Astrocyte of the spinal cord (primary cell): ENCODE data around the gene KLF11.

Experiments
- DNase-seq: peaks from one replicate; pipeline ENCODE4 v3.0.0; 2011; ENCODE audit warnings: low read depth, low spot score
- H3K4me3 ChIP-seq: 2 replicates; pipeline ENCODE4 v1.5.1; 2011; ENCODE audit warnings: low read depth, mild to moderate bottlenecking, low read length, moderate library complexity
- in situ Hi-C: cut with HindIII; loops from 2 replicates; pipeline ENCODE4 v1.10.0; 2017; ENCODE audit warnings: low sequenced_read_pairs
- TF ChIP-seq, protein P1 (sequence below): IDR thresholded peaks from 2 replicates; pipeline ENCODE4 v1.5.1; 2012; ENCODE audit warnings: low read depth, mild to moderate bottlenecking, low read length, inconsistent platforms

KLF11 gene

DNA sequence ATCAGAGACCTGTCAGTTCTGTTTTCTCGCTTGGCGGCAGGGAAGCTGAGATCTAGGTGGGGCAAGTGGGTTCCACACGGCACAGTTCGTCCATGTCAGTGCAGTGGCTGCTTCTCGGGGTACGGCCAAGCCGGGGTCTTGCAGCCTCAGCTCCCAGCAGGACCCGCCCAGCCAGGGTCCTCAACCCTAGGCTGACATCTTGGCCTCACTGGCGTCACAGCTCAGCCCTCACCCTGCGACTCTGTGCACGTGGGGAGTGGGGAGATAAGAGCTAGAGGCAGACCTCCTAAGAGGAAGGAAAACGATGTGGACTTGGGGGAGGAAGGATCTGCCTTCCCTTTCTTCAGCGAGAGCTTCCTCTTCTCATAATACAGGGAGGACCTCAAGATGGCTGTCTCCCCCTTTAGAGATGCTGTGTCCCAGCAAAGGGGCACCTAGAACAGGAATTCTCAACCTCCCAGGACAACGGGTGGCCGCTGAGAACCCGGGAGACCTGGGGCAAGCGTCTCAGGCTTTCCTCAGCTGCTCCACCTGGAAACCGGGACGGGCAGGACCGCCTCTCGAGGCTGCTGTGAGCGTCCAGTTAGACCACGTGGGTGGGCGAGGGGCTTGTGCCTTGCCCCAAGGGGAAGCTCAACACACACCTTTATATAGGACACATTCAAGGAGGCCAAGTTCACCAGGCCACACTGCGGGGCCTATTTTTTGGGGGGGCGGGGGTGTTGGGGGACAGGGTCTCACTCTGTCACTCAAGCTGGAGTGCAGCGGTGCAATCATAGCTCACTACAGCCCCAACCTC lies 23.5 kb upstream of the KLF11 start:
- no peak overlapping the region for H3K4me3 ChIP-seq
- in situ Hi-C loops, result no loop called here
- DNase-seq, result no peak
- TF ChIP-seq, protein P1, sequence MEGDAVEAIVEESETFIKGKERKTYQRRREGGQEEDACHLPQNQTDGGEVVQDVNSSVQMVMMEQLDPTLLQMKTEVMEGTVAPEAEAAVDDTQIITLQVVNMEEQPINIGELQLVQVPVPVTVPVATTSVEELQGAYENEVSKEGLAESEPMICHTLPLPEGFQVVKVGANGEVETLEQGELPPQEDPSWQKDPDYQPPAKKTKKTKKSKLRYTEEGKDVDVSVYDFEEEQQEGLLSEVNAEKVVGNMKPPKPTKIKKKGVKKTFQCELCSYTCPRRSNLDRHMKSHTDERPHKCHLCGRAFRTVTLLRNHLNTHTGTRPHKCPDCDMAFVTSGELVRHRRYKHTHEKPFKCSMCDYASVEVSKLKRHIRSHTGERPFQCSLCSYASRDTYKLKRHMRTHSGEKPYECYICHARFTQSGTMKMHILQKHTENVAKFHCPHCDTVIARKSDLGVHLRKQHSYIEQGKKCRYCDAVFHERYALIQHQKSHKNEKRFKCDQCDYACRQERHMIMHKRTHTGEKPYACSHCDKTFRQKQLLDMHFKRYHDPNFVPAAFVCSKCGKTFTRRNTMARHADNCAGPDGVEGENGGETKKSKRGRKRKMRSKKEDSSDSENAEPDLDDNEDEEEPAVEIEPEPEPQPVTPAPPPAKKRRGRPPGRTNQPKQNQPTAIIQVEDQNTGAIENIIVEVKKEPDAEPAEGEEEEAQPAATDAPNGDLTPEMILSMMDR, result no peak

DNA sequence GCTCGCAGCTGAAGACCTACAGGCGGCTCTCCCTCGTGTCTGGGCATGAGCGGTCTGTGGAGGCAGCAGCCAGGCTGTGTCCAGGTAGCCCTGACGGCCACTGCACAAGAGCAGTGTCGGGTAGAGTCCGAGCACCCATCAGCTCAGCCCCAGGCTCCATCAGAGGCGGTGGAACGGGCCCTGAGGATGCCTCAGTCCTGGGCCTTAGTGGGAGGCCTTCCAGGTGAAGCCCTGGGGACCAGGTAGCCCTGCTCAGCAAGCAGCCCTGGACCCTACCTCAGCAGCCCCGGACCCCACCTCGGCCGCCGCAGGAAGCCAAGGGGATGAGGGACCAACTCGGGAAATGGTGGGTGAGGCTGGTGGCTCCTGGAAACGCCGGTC lies 21.3 kb upstream of the KLF11 start:
- TF ChIP-seq, protein P1, result no peak
- in situ Hi-C loops, result no loop called here
- no peak for DNase-seq
- no peak overlapping the region for H3K4me3 ChIP-seq

DNA sequence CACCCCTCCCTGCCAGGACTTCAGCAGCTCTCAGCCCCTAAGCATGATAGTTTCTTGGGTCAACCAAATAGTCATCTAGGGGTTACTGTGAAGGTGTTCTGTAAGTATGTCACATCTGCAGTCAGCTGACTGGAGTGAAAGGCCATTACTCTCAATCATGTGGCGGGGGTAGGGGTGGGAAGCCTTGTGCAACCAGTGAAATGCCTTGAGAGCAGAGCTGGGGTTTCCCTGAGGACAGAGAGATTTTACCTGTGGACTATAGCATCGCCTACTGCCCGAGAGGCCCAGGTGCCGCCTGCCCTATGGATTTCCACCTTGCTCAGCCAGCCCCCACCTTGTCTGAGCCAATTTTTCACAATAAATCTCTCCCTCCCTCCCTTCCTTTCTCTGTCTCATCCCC lies 20.9 kb upstream of the KLF11 start:
- no peak overlapping the region for H3K4me3 ChIP-seq
- no peak for DNase-seq
- TF ChIP-seq, protein P1, result no peak
- in situ Hi-C loops, result no loop called here

DNA sequence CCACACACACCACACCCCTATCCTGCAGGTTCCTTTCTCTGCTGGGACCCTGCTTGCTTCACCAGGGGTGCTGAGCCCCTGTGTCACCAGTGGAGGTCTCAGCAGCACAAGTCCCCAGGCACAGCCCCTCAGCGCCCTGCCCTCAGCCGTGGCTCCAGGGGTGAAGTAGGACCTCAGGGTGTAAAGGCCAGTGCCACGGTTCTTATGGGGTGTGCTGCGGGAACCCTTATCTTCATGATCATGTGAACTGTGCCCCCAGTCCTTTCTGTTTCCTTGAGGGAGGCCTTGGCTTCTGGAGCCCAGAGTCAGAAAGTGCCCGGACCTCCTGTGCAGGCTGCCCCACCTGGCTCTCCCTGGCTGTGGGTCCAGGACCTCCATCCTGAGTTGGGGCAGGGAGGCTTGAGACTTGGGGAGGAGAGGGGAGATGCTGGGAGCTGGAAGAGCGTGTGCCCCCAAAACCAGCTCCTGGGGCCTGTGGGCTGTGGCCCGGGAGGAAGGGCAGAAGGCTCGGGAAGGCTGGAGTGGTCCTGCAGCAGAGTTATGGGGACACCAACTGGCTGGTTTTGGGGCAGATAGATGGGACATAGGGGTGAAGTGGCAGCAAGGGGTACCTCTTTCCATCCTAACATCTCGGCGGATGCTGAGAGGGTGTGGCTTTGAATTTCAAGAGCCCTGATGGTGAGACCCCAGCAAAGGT lies 20.2 kb upstream of the KLF11 start:
- no peak overlapping the region for H3K4me3 ChIP-seq
- TF ChIP-seq, protein P1, result peak; percentile 10
- in situ Hi-C loops, result no loop called here
- no peak for DNase-seq

DNA sequence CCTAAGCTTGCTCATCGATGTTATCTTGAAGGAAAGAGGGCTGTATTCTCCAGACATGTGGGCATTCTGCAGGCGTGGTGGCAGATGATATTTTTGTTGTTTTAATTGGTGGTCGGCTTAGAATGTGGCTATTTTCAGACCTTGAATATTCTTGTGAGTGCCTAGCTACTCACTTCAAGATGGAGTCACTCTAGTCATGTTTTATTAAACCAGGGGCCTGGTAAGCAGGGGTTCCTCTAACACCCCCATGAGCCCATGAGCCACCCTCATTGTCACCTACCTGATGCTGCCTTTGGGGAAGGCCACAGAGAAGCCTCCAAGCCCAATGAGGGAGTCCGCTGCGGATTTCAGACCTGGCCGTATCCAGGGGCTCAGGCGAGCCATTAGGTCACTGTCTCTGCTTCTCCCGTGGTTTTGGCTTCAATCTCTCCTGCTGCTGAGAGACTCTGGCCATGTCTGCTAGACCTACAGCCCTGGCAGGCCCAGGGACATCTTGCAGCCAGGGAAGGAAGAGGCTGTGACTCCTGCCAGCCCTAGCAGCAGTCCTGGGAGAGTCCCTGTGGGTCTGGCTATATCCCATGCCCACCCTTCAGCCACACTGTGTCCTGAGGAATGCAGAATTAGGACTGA lies 16.3 kb upstream of the KLF11 start:
- TF ChIP-seq, protein P1, result no peak
- DNase-seq, result no peak
- in situ Hi-C loops, result loop anchor here (25.0 kb wide), 1 partner anchor 215 kb away; no protein-coding TSS in a partner anchor
- no peak overlapping the region for H3K4me3 ChIP-seq

DNA sequence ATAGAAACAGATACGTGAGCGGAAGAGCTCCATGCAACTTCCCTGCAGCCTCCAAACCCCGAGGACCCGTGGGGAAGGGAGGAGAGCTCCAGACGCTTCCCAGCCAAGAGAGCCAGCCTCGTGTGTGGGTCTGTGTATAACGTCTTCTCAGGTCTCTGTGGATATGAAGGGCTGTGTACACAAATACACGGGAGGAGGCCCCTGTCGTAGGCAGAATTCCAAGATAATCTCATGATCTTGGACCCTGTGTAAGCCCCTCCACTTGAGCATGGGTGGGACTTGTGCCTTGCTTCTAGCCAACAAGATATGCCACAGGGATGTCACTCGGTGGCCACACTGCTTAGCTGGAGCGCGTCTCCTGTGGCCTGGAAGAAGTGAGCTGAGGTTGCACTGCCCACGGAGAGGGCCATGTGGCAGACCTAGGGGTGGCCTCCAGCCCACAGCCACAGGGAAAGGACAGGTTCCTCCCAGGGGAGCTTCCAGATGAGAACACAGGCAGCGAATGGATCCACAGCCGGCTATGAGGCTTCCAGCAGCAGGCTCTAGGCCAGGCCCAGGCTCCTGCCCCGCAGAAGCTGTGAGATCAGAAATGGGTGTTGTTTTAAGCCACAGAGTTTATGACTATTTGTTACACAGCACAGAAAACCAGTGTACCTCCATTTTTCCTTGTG lies 15.6 kb upstream of the KLF11 start:
- H3K4me3 ChIP-seq, result no peak overlapping the region
- DNase-seq, result no peak
- TF ChIP-seq, protein P1, result no peak

More for the DNA sequence above, 15.6 kb upstream of the KLF11 start:
- in situ Hi-C loops, result loop anchor here (25.0 kb wide), 1 partner anchor 215 kb away; no protein-coding TSS in a partner anchor
